ENCODE measurements around the gene PARD3B. TPM values are rescaled to one million over a fixed set of nuclear protein-coding genes. Genes with fewer than 3 reads are reported as not detected.

Gene PARD3B
- total RNA-seq, 1 donor from 2014 or later = 12.3 TPM

DNA sequence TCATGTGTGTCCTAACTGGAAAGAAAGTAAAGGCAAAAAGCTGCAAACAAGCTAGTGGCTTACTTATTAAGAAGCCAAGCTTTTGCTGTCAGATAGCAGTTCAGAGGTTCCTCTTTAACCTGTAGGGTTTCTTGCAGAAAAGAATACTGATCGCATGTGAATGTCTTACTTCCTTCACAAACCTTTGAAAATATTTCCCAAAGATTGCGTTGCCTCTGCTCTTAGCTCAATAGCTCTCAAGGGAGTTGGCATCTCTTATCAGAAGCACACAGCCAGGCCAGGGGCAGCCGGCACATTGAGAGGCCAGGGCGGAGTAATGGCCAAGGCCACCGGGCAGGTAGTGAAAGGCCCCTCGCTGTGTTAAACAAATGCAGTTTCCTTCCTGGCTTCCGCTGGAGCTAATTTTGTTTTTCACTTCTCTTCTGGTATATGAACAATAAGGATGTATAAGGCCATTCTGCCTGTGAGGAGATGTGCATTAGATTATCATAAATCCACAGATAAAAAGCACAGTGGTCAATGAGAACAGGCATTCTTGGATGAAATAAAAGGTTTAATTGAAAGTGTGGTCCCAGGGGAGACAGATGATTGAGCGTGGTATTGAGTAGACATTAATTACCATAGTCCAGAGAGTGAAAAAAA is 594.7 kb downstream of the PARD3B start:
- Histone ChIP-seq H3K4me3 (no peak overlapping the region), H3K4me1 (no peaks in the 10 kb centered on the region), H3K9me3 (no peaks in the 10 kb centered on the region), H3K27me3 (no peaks in the 10 kb centered on the region), H3K27ac (no peak overlapping the region), H3K36me3 (no peaks in the 10 kb centered on the region)
- TF ChIP-seq POLR2AphosphoS5 (IDR thresholded peaks at IDR 0.05; ENCODE audit: insufficient read depth in 1 of 2, low read depth in 1 of 2) = peak; percentile 69 to 79
- TF ChIP-seq, protein P1, sequence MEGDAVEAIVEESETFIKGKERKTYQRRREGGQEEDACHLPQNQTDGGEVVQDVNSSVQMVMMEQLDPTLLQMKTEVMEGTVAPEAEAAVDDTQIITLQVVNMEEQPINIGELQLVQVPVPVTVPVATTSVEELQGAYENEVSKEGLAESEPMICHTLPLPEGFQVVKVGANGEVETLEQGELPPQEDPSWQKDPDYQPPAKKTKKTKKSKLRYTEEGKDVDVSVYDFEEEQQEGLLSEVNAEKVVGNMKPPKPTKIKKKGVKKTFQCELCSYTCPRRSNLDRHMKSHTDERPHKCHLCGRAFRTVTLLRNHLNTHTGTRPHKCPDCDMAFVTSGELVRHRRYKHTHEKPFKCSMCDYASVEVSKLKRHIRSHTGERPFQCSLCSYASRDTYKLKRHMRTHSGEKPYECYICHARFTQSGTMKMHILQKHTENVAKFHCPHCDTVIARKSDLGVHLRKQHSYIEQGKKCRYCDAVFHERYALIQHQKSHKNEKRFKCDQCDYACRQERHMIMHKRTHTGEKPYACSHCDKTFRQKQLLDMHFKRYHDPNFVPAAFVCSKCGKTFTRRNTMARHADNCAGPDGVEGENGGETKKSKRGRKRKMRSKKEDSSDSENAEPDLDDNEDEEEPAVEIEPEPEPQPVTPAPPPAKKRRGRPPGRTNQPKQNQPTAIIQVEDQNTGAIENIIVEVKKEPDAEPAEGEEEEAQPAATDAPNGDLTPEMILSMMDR (IDR thresholded peaks at IDR 0.05) = no peak
- intact Hi-C loops (cut with DNase I) = no loop called here
- no peak for DNase-seq (ENCODE audit: extremely low spot score in 2 of 2)

DNA sequence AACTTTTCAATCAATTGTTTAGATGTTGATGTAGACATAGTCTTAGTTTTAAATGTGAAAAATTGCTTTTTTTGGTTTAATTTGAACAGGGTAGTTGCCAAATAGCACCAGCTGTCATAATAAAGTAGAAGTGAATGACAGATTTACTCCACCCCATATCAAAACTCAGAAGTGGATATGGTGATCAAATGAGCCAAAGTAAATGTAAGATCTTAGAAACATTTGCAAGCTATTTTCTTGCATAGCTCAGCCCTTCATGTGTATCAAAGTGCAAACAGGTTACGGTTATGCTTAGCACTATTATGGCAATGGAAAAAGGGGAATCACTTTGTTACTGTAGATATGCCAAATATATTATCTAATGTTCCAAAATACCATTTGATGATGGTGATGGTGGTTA is 596.1 kb downstream of the PARD3B start:
- Histone ChIP-seq H3K9me3 (no peaks in the 10 kb centered on the region), H3K4me3 (no peak overlapping the region), H3K4me1 (no peaks in the 10 kb centered on the region), H3K27ac (no peak overlapping the region), H3K27me3 (no peaks in the 10 kb centered on the region), H3K36me3 (no peaks in the 10 kb centered on the region)
- DNase-seq (ENCODE audit: extremely low spot score in 2 of 2) = no peak
- no peak for TF ChIP-seq POLR2AphosphoS5 (IDR thresholded peaks at IDR 0.05; ENCODE audit: insufficient read depth in 1 of 2, low read depth in 1 of 2)
- TF ChIP-seq, protein P1 (IDR thresholded peaks at IDR 0.05) = no peak
- no peak for TF ChIP-seq POLR2A (IDR thresholded peaks at IDR 0.05)
- intact Hi-C loops (cut with DNase I) = no loop called here

DNA sequence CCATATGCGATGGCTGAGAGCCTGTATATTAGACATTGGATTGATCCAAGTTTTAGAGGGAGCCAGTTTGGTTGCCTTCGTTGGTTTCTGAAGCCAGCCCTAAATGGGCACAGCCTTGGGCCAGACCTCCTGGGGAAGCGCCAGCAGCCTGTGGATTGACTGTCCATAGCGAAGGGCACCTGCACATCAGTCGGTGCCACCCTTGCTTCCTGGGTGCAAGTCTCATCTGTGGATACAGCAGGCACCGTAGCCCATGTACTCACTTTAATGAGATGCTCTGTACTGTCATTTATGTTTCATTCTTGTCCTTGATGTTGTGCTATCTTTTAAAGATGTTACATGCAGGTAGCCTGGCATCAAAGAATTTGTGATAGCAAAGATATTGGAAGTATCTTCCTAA is 600.6 kb downstream of the PARD3B start:
- TF ChIP-seq, protein P1 (IDR thresholded peaks at IDR 0.05) = no peak
- TF ChIP-seq POLR2A (IDR thresholded peaks at IDR 0.05) (no peak), POLR2AphosphoS5 (IDR thresholded peaks at IDR 0.05; ENCODE audit: insufficient read depth in 1 of 2, low read depth in 1 of 2) (no peak)
- no peak overlapping the region for H3K27ac ChIP-seq
- no peaks in the 10 kb centered on the region for H3K4me1 ChIP-seq
- no peak overlapping the region for H3K4me3 ChIP-seq
- no peaks in the 10 kb centered on the region for H3K27me3 ChIP-seq
- no peaks in the 10 kb centered on the region for H3K36me3 ChIP-seq
- DNase-seq (ENCODE audit: extremely low spot score in 2 of 2) = no peak
- H3K9me3 ChIP-seq = no peaks in the 10 kb centered on the region
- intact Hi-C loops (cut with DNase I) = no loop called here

DNA sequence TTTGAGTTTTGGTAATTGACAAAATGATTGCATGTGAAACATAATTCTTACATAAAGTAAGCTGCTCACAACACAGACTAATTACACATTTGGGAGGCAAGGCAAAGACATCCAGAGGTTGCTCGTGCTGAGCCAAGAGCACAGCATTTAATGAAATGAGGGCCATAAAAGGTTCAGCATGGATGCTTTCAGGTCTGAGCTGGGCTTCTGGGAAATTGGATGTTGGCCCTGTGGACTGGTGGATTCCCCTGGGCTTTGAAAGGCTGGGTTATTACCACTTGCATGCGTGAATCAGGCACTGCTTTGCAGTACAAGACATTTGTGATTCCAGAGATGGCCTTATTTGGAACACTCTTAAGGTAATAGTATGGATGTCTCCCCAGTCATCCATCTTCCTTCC is 603.5 kb downstream of the PARD3B start:
- no peaks in the 10 kb centered on the region for H3K9me3 ChIP-seq
- no peaks in the 10 kb centered on the region for H3K27me3 ChIP-seq
- intact Hi-C loops (cut with DNase I) = no loop called here
- no peak for DNase-seq (ENCODE audit: extremely low spot score in 2 of 2)
- no peak overlapping the region for H3K27ac ChIP-seq
- TF ChIP-seq, protein P1 (IDR thresholded peaks at IDR 0.05) = no peak
- TF ChIP-seq POLR2AphosphoS5 (IDR thresholded peaks at IDR 0.05; ENCODE audit: insufficient read depth in 1 of 2, low read depth in 1 of 2) = no peak
- TF ChIP-seq POLR2A (IDR thresholded peaks at IDR 0.05) = no peak
- no peaks in the 10 kb centered on the region for H3K36me3 ChIP-seq
- H3K4me3 ChIP-seq = no peak overlapping the region
- no peaks in the 10 kb centered on the region for H3K4me1 ChIP-seq

DNA sequence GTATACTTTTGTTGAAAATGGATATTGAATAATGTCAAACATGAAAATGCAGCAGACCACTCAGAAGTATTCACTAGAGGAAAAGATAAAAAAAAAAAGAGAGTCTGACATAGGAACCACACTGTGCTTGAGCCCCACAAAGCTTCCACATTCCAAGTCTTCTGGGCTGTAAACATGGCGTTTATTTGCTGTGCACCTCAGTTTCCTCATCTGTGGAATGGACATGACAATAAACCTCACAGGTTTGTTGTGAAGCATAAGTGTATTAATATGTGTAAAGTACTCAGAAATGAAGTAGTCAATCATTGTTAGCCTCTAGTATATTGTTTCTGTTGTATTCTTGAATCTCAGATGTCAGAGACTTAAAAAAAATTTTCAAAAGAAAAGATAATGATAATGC is 611.2 kb downstream of the PARD3B start:
- no peak for DNase-seq (ENCODE audit: extremely low spot score in 2 of 2)
- Histone ChIP-seq H3K27ac (no peak overlapping the region), H3K4me3 (no peak overlapping the region), H3K27me3 (no peaks in the 10 kb centered on the region), H3K9me3 (no peaks in the 10 kb centered on the region), H3K36me3 (no peaks in the 10 kb centered on the region), H3K4me1 (no peaks in the 10 kb centered on the region)
- intact Hi-C loops (cut with DNase I) = no loop called here
- TF ChIP-seq, protein P1 (IDR thresholded peaks at IDR 0.05) = no peak
- TF ChIP-seq POLR2A (IDR thresholded peaks at IDR 0.05) (no peak), POLR2AphosphoS5 (IDR thresholded peaks at IDR 0.05; ENCODE audit: insufficient read depth in 1 of 2, low read depth in 1 of 2) (no peak)
